AG08395 (cell line): Measurements from ENCODE around the gene RASGRF2.
"Not testable (repeated sequence)": the region's sequence is repeated elsewhere in the genome, so short reads cannot be mapped to it uniquely, and the experiment has no call there.

Experiments
- DNase-seq: peaks from one replicate; pipeline ENCODE4 v3.0.0; 2012; ENCODE audit warnings: mixed read lengths, low spot score

Gene RASGRF2

DNA sequence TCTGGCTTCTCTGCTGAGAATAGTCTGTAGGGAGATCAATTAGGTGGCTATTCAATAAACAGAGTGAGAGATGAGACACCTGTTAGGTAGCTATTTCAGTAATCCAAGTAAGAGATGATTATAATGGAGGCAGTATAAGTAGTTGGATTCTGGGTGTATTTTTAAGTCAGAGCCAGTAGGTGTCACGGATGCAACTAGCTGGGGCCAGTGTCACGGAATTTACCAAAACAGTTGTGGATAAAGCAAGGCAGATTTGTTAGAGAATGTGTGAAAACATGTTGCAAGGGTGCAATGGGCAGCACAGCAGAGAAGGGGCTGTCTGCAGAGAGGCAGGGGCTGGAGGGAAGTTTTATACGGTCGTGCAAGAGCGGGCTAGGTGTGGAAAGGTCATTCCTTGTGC, 114.9 kb downstream of the RASGRF2 start:
- DNase-seq: no peak

GRCh38 chr5:81077105-81077504, 116.9 kb downstream of the RASGRF2 start:
- no peak for DNase-seq

- DNase-seq: no peak
Measured at GRCh38 chr5:81078930-81079329, 118.8 kb downstream of the RASGRF2 start.

- DNase-seq: no peak
Measured at GRCh38 chr5:81080809-81081460, 120.8 kb downstream of the RASGRF2 start.

- DNase-seq: no peak
Measured at GRCh38 chr5:81081461-81081835, 121.3 kb downstream of the RASGRF2 start.

DNA sequence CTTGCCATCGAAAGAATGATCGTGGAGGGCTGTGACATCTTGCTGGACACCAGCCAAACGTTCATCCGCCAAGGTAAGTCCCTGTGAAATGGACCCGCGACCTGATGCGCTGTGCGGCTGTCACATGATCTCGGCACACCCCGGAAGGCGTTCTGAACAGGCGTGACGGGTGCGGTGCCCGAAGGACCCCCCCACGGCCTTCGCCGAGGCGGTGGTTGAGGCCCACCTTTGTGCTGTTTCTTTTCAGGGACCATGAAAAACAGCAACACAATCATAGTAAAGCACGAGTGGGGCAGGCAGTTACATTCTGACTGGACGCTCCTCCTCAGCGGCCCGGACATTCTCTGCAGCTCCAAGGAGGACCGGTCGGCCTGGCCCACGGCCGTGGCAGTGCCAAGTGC, 126.7 kb downstream of the RASGRF2 start:
- no peak for DNase-seq

- no peak for DNase-seq
Measured at GRCh38 chr5:81091199-81091598, 131.0 kb downstream of the RASGRF2 start.

- DNase-seq: no peak
Measured at GRCh38 chr5:81093536-81094196, 133.5 kb downstream of the RASGRF2 start.

- DNase-seq: no peak
Measured at GRCh38 chr5:81095835-81096234, 135.7 kb downstream of the RASGRF2 start.

DNA sequence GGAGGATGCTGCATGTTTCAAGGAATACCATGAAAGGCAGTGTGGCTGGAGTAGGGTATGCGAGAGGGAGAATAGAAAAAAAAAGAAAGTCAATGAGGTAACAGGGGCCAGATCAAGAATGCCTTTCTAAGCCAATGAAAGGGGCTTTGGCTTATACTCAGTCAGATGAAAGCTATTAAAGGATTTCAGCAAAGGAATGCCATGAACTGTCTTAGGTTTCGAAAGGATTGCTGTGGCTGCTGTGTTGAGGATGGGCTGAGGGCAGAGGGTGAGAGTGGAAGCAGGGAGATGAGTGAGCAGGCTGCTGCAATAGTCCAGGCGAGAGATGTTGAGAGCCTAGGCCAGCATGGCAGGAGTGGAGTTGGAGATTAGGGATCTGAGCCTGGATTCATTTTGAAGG, 137.6 kb downstream of the RASGRF2 start:
- DNase-seq: no peak

GRCh38 chr5:81105261-81105877, 145.2 kb downstream of the RASGRF2 start:
- DNase-seq: no peak

DNA sequence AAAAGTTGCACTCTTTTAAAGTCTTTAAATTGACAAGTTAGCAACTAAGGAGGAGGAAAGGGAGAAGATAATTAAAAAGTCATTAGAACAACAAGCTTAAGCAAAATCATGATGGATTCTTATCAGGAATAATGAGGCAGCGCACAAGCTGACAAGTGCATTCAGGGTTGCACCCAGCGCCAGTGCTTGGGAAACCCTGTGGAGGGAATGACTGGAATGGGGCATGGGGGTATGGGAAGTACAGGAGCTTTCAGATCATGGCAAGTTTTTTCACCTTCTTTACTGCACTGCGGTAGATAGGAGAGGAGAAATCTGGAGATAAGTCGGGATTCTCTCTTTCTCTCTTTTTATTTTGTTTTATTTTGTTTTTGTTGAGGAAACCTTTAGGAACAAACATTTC, 155.1 kb downstream of the RASGRF2 start:
- DNase-seq: no peak

GRCh38 chr5:81117566-81117965, 157.4 kb downstream of the RASGRF2 start:
- no peak for DNase-seq

- DNase-seq: no peak
Measured at GRCh38 chr5:81121273-81121672, 161.1 kb downstream of the RASGRF2 start.

DNA sequence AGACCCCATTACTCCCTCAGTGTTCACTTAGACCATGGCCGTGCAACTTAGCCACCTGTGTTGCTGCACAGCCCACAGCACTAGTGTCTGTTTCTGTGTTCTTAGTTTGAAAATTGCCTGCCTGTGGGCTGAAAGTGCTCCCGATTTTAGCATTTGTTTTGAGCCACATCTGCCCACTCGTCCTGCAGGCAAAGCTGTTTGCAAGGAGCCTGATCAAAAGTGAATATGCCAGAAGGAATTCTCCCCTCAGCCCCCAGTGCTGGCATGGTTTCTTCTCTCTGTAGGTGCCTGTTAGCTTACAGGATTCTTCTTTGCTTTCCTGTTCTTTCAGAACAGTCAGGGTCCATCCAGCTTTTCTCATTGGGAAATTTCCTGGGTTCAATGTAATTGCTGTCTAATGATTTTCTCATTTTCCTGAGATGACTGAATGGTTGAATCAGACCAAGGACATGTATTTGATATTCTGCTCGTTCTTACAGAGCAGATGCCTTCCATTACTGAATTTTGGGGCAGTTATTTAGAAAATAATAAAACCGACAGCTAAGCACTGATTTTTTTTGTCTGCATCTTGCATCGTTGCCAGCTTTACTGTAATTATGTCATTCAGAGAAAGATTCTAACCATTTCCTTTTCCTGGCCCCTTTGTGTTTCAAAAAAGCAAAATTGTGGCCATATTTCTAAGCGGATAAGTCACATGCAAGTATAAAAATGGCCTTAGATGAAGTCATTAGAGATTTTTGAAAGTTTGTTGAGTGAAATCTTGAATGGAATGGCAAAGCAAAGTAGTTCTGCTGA, 161.9 kb downstream of the RASGRF2 start:
- no peak for DNase-seq

- not testable (repeated sequence) for DNase-seq
Measured at GRCh38 chr5:81124689-81125088, 164.5 kb downstream of the RASGRF2 start.

DNA sequence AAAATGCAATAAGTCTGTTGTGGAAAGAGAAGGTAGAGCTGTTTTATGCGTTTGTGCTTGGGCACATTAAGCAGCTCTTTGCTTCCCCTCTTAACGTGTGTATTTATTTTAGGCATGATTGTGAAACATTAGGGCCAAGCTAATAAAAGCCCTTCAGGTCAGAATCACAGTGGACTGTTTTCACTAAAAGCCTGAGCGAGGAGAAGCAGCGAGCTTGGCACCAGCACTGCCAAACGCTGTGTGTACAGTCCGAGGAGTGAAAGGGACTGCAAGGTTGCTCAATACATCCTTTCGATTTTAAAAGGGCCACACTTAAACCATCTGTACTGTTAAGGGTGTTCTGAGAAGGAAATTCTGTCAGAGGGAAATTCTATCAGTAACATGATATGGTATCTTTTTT, 165.8 kb downstream of the RASGRF2 start:
- DNase-seq: no peak

- no peak for DNase-seq
Measured at GRCh38 chr5:81128416-81128815, 168.3 kb downstream of the RASGRF2 start.

DNA sequence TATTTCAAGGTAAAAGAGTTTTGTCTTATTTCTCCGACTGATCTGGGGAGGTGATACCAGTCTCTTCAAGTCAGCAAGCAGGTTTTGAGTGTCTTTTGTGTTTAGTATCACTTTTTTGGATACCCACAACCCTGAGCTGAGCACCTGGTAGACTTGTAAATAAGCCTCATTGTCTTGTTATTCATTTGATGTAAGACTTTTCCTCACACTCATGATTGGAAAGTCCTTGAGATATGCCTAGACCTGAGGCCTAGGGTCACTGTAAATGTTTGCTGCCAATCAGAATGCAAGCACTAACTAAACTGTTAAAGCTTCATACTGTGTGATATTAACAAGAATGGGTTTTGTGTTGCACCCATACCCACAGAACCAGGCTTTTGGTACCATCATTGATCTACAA, 172.2 kb downstream of the RASGRF2 start:
- no peak for DNase-seq

GRCh38 chr5:81134066-81134465, 173.9 kb downstream of the RASGRF2 start:
- no peak for DNase-seq

DNA sequence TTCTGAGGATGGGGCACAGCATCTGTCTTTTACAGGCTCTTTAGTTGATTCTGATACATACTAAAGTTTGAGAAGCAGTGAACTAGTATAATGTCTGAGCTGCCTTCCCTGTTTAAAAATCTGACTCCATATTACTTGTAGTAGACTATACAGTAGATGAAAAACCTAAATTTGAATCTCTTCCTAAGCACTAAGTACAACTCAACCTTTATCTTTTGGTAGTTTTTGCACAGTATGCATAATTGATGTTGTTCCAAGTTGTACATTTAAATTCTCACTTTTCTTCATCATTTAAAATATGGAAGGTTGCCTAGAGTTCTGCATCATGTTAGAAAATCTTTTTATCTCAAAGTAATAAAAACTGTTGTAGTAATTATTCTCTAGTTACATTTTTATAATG, 174.4 kb downstream of the RASGRF2 start:
- no peak for DNase-seq

DNA sequence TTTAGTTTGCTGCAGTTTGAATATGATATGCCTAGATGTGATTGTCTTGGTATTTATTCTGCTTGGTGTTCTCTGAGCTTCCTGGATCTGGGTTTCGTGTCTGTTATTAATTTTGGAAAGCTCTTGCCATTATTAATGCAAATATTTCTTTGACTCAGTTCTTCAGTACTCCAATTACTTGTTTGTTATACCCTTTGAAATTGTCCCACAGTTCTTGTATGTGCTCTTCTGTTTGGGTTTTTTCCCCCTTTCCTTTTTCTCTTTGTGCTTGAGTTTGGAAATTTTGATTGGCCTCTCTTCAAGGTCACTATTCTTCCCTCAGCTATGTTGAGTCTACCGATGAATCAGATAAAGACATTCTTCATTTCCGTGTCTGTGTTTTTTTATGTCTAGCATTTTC, 176.4 kb downstream of the RASGRF2 start:
- DNase-seq: no peak

- no peak for DNase-seq
Measured at GRCh38 chr5:81137833-81138232, 177.7 kb downstream of the RASGRF2 start.
